GM18502 (cell line): Measurements from ENCODE around the gene BCL2.

Experiments used
- ATAC-seq: cut with Tn5 transposase; IDR thresholded peaks from one replicate; pipeline ENCODE4 v1.9.1; 2021; ENCODE audit warnings: mild to moderate bottlenecking; ENCODE audit not compliant: unreplicated experiment, poor library complexity

BCL2 gene

DNA sequence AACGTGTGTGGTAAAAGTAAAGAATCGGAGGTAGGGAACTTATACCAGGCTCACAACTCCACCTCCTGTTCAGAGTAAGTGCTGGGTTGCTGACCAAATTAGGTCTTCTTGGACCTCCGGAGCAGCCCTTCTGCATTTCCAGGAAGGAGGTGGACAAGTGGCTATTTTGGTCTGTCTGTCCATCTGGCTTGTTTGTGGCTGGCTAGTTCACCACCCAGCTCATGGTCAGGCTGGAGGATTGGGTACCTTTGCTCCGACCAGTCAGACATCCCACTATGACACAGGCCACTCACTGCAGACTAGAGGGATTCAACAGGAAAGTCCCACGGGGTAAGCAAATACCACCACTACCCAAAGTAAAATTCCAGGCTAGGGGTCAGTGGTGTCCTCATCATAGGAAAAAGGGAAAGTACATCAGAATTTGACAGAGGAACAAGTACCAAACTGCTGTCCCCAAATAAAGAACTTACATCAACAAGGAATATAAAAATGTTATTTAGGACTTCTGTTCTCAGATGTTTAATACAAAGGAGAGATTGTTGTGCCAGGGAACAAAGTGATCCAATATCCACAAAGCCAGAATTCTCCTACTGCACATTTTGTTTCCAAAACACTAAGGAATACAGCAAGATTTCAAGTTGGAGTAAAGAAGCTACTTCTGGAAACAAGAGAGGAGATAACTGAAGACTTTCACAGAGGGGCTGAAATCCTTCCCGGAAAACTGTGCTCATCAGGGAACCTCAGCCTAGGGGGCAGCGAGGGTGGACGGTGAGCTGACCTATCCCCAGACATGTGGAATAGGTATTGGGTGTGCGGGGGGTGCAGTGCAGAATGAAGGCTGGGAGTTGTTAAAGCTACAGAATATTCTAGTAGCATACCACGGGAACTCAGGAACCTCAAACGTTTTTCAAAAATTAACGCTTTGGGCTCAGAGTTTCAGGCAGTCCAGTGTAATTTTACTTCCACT lies 56.9 kb downstream of the BCL2 start:
- no peak for ATAC-seq

DNA sequence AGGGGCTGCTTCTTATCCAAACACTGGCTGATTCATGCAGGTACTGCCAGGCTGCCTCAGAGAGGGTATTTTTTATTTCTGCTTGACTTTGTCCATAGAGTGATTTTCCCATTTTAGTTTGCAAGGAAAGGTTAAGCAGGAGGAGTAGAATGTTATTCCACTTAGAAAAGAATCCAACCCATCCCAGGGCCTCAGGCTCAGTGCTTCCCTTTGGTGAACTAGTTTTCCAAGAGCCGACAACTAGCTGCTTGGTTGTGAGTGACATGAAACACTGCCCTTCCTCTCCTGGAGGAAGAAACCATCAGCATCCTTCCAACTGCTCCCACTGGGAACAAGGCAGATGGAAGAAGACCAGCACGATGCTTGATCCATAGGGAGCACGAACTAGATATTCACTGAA lies 58.5 kb downstream of the BCL2 start:
- ATAC-seq, result no peak

DNA sequence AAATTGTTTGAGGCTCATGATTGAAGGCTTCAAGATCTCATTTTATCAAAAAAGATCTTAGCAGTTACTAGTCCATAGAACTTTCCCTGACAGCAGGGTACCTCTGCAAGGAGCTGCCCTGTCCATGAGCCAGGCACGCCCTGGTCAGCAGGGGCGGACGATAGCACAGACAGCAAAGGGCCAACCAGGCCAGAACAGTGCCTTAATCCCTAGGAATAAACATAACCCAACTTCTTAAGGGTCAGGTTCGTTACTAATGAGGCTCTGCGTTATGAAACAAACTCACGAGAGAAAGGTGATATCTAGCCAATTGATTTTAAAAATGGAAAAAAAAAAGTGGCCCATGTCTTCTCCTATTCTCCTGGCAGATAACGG lies 59.2 kb downstream of the BCL2 start:
- ATAC-seq, result no peak

GRCh38 chr18:63259567-63260379 lies 59.8 kb downstream of the BCL2 start:
- no peak for ATAC-seq

- ATAC-seq, result no peak
These were observed 60.6 kb downstream of the BCL2 start for GRCh38 chr18:63258749-63259566.

DNA sequence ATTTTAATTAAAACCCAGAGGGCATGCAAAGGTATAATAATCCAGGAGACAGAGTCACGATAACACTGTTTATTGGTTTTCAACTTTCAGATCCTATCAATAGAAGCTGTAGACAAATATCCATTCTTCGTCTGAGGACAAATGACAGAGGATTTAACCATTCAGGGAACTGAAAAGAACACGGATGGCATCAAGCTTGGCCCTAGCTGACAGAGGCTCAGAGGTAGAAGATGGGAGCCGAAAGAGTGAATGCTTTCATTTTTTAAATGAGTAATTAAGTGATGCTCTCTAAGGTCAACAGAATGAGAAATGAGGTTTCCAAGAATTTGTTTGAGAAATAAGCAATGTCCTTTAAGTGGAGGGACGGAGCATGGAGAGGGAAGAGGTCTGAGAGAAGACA lies 62.1 kb downstream of the BCL2 start:
- ATAC-seq, result no peak

DNA sequence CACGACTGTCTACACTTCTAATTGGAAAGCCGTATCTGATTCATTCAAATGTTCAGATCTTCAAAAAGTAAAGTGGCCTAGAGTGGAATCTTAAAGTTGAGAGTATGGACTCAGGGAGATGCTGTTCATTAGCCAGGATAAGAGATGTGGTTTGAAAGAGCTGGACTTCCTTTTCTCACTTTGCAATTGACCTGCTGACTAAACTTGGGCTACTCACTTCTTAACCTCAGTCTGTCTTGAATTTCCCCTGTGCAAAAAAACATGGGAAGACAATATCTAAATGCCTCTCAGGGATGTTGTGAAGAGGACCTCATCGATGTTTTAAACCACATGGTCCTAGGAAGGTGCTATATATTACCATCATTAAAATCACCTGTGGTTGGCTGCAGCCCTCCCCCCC lies 64.1 kb downstream of the BCL2 start:
- peak; percentile 55 for ATAC-seq

DNA sequence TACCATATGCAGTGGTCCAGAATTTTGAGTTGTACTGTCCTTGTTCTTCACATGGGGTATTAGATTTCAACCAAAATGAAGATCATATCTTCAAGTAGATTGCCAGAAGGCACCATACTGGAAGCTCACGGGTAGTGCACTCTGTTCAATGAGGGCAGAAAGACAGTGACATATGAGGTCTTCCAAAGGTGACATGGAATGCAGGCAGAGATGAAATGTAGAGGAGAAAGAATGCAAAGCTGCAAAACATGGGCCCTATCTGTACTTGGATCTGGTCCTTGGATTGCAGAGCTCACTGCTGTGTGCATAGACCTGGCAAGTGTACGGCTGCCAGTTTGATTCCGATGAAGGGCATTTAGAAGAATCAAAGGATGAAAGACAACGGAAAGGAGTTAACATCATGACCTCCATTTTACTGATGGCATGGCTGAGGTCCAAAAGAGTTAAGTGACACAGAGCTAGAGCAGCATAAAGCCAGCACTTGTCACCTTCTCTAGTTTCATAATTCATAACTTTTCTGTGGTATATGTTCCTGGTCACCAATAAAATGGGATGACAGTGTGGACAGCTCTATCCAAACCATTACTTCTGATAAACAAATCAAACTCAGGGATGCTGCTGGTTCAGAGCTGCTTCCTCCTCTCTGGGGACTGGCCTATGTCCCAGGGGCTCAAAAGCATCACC lies 64.7 kb downstream of the BCL2 start:
- ATAC-seq, result peak; percentile 21

GRCh38 chr18:63253428-63254372 lies 65.9 kb downstream of the BCL2 start:
- no peak for ATAC-seq

DNA sequence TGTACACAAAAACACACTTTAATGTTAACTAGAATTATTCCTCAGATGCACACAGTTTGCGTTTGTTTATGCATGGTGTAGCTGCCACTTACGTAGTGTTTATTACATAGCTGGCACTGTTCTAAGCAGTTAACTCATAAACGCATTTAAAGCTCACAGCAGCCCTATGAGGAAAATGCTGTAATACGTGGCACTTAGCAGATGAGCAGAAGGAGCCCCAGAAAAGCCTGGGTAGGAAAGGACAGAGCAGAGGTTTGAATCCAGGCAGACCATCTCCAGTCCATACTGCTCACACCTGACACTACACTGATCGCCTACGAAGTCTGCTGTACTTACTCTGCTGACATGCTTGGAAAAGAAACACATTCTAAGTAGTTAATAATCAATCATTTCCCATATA lies 66.6 kb downstream of the BCL2 start:
- no peak for ATAC-seq

- ATAC-seq, result no peak
These were observed 69.8 kb downstream of the BCL2 start for GRCh38 chr18:63249771-63250170.

DNA sequence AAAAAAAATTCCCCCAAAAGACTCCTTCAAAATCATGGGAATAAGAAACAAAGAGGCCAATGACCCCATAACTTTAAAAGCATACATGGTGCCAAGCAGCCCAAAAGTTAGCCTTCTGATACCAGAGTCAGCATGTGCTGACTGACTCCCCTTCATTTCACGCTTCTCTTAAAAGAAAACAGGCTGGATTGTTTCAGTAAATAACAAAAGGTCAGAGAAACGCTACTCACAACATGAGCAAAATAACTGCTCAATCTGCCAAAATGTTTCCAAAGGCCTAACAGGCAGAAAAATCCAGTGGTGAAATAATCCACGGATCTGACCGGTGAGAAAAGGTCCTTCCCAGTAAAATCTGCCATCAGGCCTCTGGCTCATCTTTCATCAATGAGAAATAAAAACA lies 71.6 kb downstream of the BCL2 start:
- ATAC-seq, result no peak

- no peak for ATAC-seq
These were observed 72.1 kb downstream of the BCL2 start for GRCh38 chr18:63247506-63247905.

DNA sequence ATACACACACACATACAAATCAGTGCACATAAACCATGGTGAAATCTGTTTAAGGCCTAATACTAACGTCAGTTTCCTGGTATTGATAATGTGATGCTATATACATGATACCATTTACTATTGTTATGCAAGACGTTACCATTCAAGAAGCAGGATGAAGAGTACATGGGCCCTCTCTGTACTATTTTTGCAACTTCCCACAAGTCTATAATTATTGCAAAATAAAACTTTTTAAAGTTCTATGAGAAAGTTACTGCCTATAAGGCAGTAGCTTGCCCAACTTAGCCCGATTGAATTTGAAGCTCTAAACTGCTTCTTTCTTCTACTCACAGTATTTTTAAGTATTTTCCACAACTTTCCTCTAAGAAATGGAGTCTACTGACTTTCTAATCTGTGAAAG lies 74.0 kb downstream of the BCL2 start:
- no peak for ATAC-seq

GRCh38 chr18:63244607-63245006 lies 75.0 kb downstream of the BCL2 start:
- ATAC-seq, result no peak

GRCh38 chr18:63241760-63242159 lies 77.8 kb downstream of the BCL2 start:
- no peak for ATAC-seq

GRCh38 chr18:63241317-63241712 lies 78.3 kb downstream of the BCL2 start:
- ATAC-seq, result no peak

GRCh38 chr18:63240531-63241316 lies 78.8 kb downstream of the BCL2 start:
- no peak for ATAC-seq
